Measurements from ENCODE around the gene DDX3X.
"Not testable (repeated sequence)": the region's sequence is repeated elsewhere in the genome, so short reads cannot be mapped to it uniquely, and the experiment has no call there.

GRCh38 chrX:41371575-41371974, 37.6 kb downstream of the DDX3X start:
- not testable (repeated sequence) for TF ChIP-seq CTCF (conservative IDR thresholded peaks at IDR 0.05; ENCODE audit: low read depth, low read length); FOS (IDR thresholded peaks at IDR 0.05; ENCODE audit: low read depth, low read length); POLR2A (IDR thresholded peaks at IDR 0.05; ENCODE audit: low read depth, low read length); ELK1 (IDR thresholded peaks at IDR 0.05; ENCODE audit: borderline replicate concordance, low read depth, low read length); USF2 (IDR thresholded peaks at IDR 0.05; ENCODE audit: low read depth, low read length); RFX5 (IDR thresholded peaks at IDR 0.05; ENCODE audit: low read depth, low read length); CEBPB (IDR thresholded peaks at IDR 0.05; ENCODE audit: low read depth, low read length); RCOR1 (IDR thresholded peaks at IDR 0.05; ENCODE audit: insufficient replicate concordance, low read length); MAZ (IDR thresholded peaks at IDR 0.05; ENCODE audit: borderline replicate concordance, low read depth, low read length); SMC3 (IDR thresholded peaks at IDR 0.05; ENCODE audit: low read depth, low read length)

Measured in IMR-90 (cell line).